Immature natural killer cell (primary cell): ENCODE results near the gene KLHDC7A. TPM values are rescaled to one million over a fixed set of nuclear protein-coding genes. Genes with fewer than 3 reads are reported as not detected.

ENCODE experiments used
- DNase-seq, 3 donors: peaks; one replicate each; pipeline ENCODE4 v3.0.0; 2022; ENCODE audit warnings: mixed read lengths in 1 of 3
- H3K27ac Mint-ChIP-seq, 6 donors: one replicate each; pipeline ENCODE4 v1.8.0; 2020; ENCODE audit warnings: mixed read lengths in 6 of 6, mild to moderate bottlenecking in 5 of 6, inconsistent platforms in 4 of 6, moderate library complexity in 3 of 6
- H3K27me3 Mint-ChIP-seq, 3 donors: one replicate each; pipeline ENCODE4 v1.8.0; 2020 to 2021; ENCODE audit warnings: low read depth in 3 of 3, mild to moderate bottlenecking in 3 of 3, mixed read lengths in 3 of 3, moderate library complexity in 3 of 3, inconsistent platforms in 1 of 3
- H3K36me3 Mint-ChIP-seq, 3 donors: one replicate each; pipeline ENCODE4 v1.8.0; 2020; ENCODE audit warnings: mixed read lengths in 3 of 3, inconsistent platforms in 2 of 3, mild to moderate bottlenecking in 2 of 3
- H3K4me1 Mint-ChIP-seq, 2 donors: one replicate each; pipeline ENCODE4 v1.8.0; 2020; ENCODE audit warnings: inconsistent platforms in 2 of 2, mild to moderate bottlenecking in 2 of 2, mixed read lengths in 2 of 2, moderate library complexity in 1 of 2
- H3K4me3 Mint-ChIP-seq, 5 donors: one replicate each; pipeline ENCODE4 v1.8.0; 2020; ENCODE audit warnings: mild to moderate bottlenecking in 5 of 5, mixed read lengths in 5 of 5, inconsistent platforms in 3 of 5, moderate library complexity in 3 of 5
- H3K9me3 Mint-ChIP-seq, 6 donors: one replicate each; pipeline ENCODE4 v1.8.0; 2020; ENCODE audit warnings: mild to moderate bottlenecking in 6 of 6, mixed read lengths in 6 of 6, inconsistent platforms in 4 of 6, moderate library complexity in 3 of 6
- polyA plus RNA-seq, 3 donors: library from polyadenylated mRNA; unstranded; fragments of 300-500 nt; fragmentation: Illumina TruSeq; gene quantifications; one replicate each; pipeline ENCODE4 v1.2.3, GENCODE V29; 2021

The KLHDC7A gene
- polyA plus RNA-seq, 3 donors from 2014 or later, result not detected

- DNase-seq, result no peak
- Mint-ChIP-seq H3K4me1 (no peaks in the 10 kb centered on the region), H3K9me3 (peaks cover 0 to 1% (median 0%) of the 10 kb centered on the region in 6 donors), H3K4me3 (no peak overlapping the region), H3K27ac (no peak overlapping the region), H3K36me3 (no peaks in the 10 kb centered on the region), H3K27me3 (peaks cover 0 to 6% (median 6%) of the 10 kb centered on the region in 3 donors)
Measured at GRCh38 chr1:18529714-18530113, 49.0 kb downstream of the KLHDC7A start.

DNA sequence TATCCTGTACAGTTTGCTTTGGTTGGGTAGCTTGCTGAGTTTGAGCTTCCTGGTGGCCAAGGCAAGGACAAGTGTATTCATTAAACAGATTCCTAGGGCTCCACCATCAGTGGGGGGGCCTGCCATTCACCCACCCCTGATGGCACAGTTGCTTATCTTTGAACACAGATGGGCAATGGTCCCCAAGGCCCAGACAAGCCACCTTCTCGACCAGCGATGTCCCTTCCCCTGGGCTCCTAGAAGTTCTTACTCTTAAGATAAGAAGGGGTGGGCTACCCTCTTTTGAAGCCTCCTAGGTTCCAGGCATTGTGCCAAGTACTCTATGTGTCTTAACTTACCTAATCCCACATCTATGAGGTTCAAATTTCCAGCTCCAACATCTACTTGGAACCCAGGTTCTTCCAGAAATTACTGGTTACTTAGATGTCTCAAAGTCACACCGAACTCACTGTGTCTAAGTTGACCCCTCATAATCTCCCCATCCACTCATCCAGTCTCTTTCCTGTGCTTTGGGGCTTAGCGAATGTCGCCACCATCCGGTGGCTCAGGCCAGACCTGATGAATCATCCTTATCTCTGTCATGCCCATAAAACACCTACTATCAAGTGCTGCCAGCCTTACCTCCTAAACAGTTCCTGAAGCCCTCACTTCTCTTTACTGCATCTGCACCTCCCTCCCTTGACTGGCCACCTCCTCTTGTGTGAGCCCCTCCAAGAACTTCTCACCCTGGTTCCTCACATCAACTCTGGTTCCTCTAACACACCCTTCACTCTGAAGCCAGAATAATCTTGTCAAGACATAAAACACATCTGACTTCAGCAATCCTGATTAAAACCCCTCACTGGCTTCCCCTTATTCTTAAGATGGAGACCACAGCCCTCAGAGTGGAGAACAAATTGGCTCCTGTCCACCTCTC, 50.1 kb downstream of the KLHDC7A start:
- Mint-ChIP-seq H3K27me3 (peaks cover 2 to 6% (median 6%) of the 10 kb centered on the region in 3 donors), H3K4me1 (no peaks in the 10 kb centered on the region), H3K36me3 (no peaks in the 10 kb centered on the region), H3K4me3 (no peak overlapping the region), H3K9me3 (peaks cover 0 to 1% (median 0%) of the 10 kb centered on the region in 6 donors), H3K27ac (no peak overlapping the region)
- DNase-seq, result no peak

DNA sequence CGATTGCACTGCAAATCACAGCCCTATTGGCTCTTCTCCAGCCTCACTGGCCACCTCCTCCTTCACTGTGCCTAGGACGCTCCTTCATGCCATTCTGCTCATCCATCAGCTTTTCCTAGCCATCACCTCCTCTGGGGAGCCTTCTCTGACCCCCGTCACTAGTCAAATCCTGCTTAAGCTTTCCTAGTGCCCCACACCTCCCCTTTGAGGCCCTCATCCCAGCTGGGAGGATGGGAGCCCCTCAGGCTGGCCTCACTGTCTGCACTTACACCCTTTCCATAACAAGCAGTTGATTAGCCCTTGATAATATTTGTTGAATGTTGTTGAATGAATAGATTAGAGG, 50.7 kb downstream of the KLHDC7A start:
- Mint-ChIP-seq H3K27me3 (peaks cover 2 to 7% (median 6%) of the 10 kb centered on the region in 3 donors), H3K27ac (no peak overlapping the region), H3K4me3 (no peak overlapping the region), H3K36me3 (no peaks in the 10 kb centered on the region), H3K9me3 (no peaks in the 10 kb centered on the region), H3K4me1 (no peaks in the 10 kb centered on the region)
- DNase-seq, result no peak

- peaks cover 2 to 9% (median 5%) of the 10 kb centered on the region in 3 donors for H3K27me3 Mint-ChIP-seq
- DNase-seq, result no peak
- no peaks in the 10 kb centered on the region for H3K36me3 Mint-ChIP-seq
- no peak overlapping the region for H3K27ac Mint-ChIP-seq
- no peak overlapping the region for H3K4me3 Mint-ChIP-seq
- H3K4me1 Mint-ChIP-seq, result no peaks in the 10 kb centered on the region
- H3K9me3 Mint-ChIP-seq, result no peaks in the 10 kb centered on the region
Measured at GRCh38 chr1:18532390-18533170, 51.9 kb downstream of the KLHDC7A start.

GRCh38 chr1:18533259-18533658, 52.5 kb downstream of the KLHDC7A start:
- no peak overlapping the region for H3K4me3 Mint-ChIP-seq
- peaks cover 4 to 9% (median 6%) of the 10 kb centered on the region in 3 donors for H3K27me3 Mint-ChIP-seq
- H3K4me1 Mint-ChIP-seq, result no peaks in the 10 kb centered on the region
- no peaks in the 10 kb centered on the region for H3K9me3 Mint-ChIP-seq
- H3K27ac Mint-ChIP-seq, result no peak overlapping the region
- DNase-seq, result no peak
- no peaks in the 10 kb centered on the region for H3K36me3 Mint-ChIP-seq

- no peaks in the 10 kb centered on the region for H3K4me1 Mint-ChIP-seq
- DNase-seq, result no peak
- no peaks in the 10 kb centered on the region for H3K36me3 Mint-ChIP-seq
- no peak overlapping the region for H3K4me3 Mint-ChIP-seq
- peaks cover 4 to 9% (median 8%) of the 10 kb centered on the region in 3 donors for H3K27me3 Mint-ChIP-seq
- no peak overlapping the region for H3K27ac Mint-ChIP-seq
- H3K9me3 Mint-ChIP-seq, result no peaks in the 10 kb centered on the region
Measured at GRCh38 chr1:18534810-18535205, 54.1 kb downstream of the KLHDC7A start.

Other genes with a start within 250 kb of the KLHDC7A start
- not detected for gene PAX7, start 149.9 kb downstream of the KLHDC7A start, polyA plus RNA-seq